ENCODE measurements around the gene IL17RD. TPM values are rescaled to one million over a fixed set of nuclear protein-coding genes. Genes with fewer than 3 reads are reported as not detected.
A peak's percentile ranks its signal among the peaks of the same experiment; 100 is the strongest.
"Not testable (repeated sequence)": the region's sequence is repeated elsewhere in the genome, so short reads cannot be mapped to it uniquely, and the experiment has no call there.

Gene IL17RD
- total RNA-seq, 2 experiments from 2014 or later, result 0.02 TPM; not detected in 1

DNA sequence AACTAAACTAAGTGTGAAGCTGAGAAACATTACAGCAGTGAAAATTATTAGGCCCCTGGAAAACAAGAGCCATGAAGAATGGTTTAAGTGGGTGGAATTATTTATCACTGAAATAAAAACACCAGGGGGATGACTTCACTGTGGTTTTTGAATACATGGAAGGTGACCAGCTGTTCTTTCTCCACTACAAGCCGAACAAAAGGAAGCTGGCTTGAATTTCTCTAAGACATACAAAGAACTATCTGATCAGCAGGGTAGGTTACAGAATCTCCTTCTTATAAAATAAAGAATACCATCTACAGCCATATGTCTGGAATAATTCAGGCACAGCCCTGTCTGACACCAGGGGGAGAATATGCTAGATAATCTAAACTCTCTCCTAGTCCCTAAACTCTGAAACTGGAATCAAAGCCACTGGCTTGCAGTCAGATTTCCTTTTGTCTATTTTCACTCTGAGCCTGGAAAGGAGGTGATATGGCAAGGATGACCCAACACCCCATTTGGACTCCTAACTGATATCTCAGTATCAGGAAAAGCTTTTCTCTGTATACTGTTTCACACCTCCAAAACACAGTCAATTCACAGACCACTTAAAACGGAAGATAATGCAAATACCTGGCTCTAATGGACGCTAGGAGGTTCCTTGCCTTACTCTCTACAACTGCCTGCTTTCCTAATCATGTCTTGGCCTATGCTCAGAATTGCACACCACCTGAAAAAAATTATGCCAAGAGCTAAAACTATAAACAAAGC is 73.5 kb downstream of the IL17RD start:
- Mint-ChIP-seq H3K27ac (no peak overlapping the region), H3K9me3 (ENCODE audit: low read depth) (no peaks in the 10 kb centered on the region), H3K27me3 (peaks cover 26% of the 10 kb centered on the region), H3K4me3 (no peak overlapping the region), H3K36me3 (no peaks in the 10 kb centered on the region), H3K4me1 (no peaks in the 10 kb centered on the region)
- ATAC-seq (no peak), DNase-seq (no peak)
- CTCF ChIA-PET, result interaction anchor here (1.3 kb wide), 1 partner anchor 9 kb away, joined by 9 read pairs; no protein-coding TSS in a partner anchor

DNA sequence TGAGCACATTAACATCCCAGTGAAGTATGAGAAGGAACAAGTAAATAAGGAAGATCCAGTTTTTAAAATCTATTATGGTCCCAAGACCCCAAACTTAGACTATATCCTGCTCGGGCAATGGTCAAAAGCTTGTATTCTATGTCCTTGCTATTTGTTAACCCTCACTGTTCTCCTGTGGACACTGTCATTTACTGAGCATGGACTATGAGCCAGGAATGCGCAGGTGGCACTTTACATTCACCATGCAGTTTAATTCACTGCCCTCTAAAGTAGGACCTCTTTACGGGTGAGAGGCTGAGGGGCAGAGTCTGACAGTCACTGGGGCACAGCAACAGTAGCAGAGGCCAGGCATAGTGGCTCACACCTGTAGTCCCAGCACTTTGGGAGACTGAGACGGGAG is 76.1 kb downstream of the IL17RD start:
- Mint-ChIP-seq H3K27ac (no peak overlapping the region), H3K9me3 (ENCODE audit: low read depth) (no peaks in the 10 kb centered on the region), H3K27me3 (peaks cover 35% of the 10 kb centered on the region), H3K4me1 (no peaks in the 10 kb centered on the region), H3K4me3 (no peak overlapping the region), H3K36me3 (no peaks in the 10 kb centered on the region)
- no peak for DNase-seq
- no peak for ATAC-seq
- CTCF ChIA-PET, result interaction anchor here (3.7 kb wide), 1 partner anchor 11 kb away, joined by 10 read pairs; no protein-coding TSS in a partner anchor

DNA sequence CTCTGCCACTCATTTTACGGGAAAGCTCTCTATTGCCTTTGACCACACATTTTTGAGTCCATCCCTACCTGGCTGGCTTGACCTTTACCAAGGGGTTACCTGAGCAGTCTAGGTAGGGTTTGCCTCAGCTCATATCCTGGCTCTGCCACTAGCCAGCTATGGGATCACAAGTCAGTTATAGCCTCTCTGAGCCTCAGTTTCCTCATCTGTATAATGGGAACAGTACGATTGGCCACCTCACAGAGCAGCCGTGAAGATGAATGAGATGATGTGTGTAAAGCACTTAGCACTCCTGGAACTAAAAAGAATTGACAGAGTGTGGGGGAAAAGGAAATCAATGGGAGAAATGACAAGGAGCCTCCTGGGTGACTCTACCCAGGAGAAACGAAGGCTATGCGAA is 76.7 kb downstream of the IL17RD start:
- CTCF ChIA-PET, result interaction anchor here (3.7 kb wide), 1 partner anchor 12 kb away, joined by 10 read pairs; no protein-coding TSS in a partner anchor
- no peak overlapping the region for H3K4me3 Mint-ChIP-seq

DNA sequence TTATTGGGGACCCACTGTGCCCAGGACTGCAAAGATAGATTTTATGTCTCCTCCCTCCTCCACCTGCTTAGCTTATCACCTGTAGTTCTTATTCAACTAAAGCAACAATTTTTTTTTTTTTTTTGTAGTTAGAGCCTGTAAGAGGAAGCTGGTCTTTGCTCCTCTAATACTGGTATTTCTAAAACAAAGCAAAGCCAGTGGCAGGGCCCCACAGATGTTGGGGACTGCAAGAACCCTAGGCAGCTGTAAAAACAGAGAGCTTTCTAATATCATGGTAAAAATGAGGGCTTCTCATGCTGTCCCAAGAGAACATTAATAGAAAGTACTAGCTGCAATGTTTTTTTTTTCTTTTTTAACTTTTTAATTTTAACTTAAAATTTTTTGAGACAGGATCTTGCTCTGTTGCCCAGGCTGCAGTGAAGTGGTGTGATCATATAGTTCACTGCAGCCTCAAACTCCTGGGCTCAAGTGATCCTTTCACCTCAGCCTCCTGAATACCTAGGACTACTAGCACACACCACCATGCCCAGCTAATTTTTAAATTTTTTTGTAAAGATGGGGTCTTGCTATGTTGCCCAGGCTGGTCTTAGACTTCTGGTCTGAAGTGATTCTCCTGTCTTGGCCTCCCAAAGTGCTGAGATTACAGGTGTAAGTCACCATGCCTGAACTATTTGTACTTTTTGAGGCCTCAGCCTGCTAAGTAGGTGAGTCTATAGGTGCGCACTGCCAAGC is 77.6 kb downstream of the IL17RD start:
- DNase-seq, result no peak
- H3K4me3 Mint-ChIP-seq, result no peak overlapping the region
- no peak overlapping the region for H3K27ac Mint-ChIP-seq
- no peak for ATAC-seq
- no peaks in the 10 kb centered on the region for H3K36me3 Mint-ChIP-seq
- peaks cover 32% of the 10 kb centered on the region for H3K27me3 Mint-ChIP-seq
- H3K9me3 Mint-ChIP-seq (ENCODE audit: low read depth), result no peaks in the 10 kb centered on the region
- CTCF ChIA-PET, result interaction anchor here (3.7 kb wide), 1 partner anchor 13 kb away, joined by 10 read pairs; no protein-coding TSS in a partner anchor
- no peaks in the 10 kb centered on the region for H3K4me1 Mint-ChIP-seq

More for the DNA sequence above, 76.7 kb downstream of the IL17RD start:
- H3K36me3 Mint-ChIP-seq, result no peaks in the 10 kb centered on the region
- no peak for ATAC-seq
- no peaks in the 10 kb centered on the region for H3K4me1 Mint-ChIP-seq
- H3K27me3 Mint-ChIP-seq, result peaks cover 32% of the 10 kb centered on the region
- no peaks in the 10 kb centered on the region for H3K9me3 Mint-ChIP-seq (ENCODE audit: low read depth)
- no peak for DNase-seq
- no peak overlapping the region for H3K27ac Mint-ChIP-seq

DNA sequence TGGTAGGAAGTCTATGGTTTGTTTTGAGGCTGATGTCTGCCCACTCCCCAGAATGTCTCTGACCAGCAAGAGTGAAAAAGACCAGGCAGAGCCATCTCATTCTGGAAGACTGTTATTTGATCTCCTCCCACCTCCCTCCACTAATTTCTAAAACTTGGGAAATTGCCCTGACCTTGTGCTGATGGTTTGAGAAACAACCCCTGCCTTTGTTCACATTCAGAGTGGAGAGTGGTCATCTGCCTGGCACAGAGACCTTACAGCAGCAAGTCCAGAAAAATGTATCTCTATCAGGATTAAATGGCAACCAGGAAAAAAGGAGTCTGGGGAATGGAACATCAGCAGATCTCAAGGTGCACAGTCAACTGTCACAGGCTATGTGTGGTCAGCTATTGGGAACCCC is 79.0 kb downstream of the IL17RD start:
- CTCF ChIA-PET, result no interaction called here
- DNase-seq, result no peak

DNA sequence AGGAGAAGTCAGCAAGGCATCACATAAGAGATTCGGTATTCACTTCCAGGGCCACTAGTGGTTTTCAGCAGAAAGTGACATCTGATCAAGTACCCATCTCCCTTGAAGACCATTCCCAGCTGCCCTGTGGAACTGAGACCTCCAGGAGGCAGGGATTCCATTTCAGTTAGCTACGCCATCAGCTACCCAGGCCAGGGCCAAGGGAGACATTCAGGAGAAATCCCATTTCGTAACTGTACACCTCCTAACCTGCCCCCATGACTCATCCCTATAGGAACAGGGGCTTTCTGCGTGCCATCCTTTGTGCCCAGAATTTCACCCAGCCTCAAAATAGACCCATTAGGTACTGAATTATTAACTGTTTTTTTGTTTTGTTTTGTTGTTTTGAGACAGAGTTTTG is 79.9 kb downstream of the IL17RD start:
- H3K9me3 Mint-ChIP-seq (ENCODE audit: low read depth), result no peaks in the 10 kb centered on the region
- DNase-seq (no peak), ATAC-seq (no peak)
- CTCF ChIA-PET, result no interaction called here
- no peak overlapping the region for H3K4me3 Mint-ChIP-seq
- no peaks in the 10 kb centered on the region for H3K36me3 Mint-ChIP-seq
- no peak overlapping the region for H3K27ac Mint-ChIP-seq
- no peaks in the 10 kb centered on the region for H3K4me1 Mint-ChIP-seq
- peaks cover 39% of the 10 kb centered on the region for H3K27me3 Mint-ChIP-seq

More for the DNA sequence above, 79.0 kb downstream of the IL17RD start:
- H3K4me3 Mint-ChIP-seq, result no peak overlapping the region
- H3K27ac Mint-ChIP-seq, result no peak overlapping the region
- no peaks in the 10 kb centered on the region for H3K36me3 Mint-ChIP-seq
- H3K4me1 Mint-ChIP-seq, result no peaks in the 10 kb centered on the region
- H3K27me3 Mint-ChIP-seq, result peaks cover 35% of the 10 kb centered on the region
- ATAC-seq, result no peak
- H3K9me3 Mint-ChIP-seq (ENCODE audit: low read depth), result no peaks in the 10 kb centered on the region

DNA sequence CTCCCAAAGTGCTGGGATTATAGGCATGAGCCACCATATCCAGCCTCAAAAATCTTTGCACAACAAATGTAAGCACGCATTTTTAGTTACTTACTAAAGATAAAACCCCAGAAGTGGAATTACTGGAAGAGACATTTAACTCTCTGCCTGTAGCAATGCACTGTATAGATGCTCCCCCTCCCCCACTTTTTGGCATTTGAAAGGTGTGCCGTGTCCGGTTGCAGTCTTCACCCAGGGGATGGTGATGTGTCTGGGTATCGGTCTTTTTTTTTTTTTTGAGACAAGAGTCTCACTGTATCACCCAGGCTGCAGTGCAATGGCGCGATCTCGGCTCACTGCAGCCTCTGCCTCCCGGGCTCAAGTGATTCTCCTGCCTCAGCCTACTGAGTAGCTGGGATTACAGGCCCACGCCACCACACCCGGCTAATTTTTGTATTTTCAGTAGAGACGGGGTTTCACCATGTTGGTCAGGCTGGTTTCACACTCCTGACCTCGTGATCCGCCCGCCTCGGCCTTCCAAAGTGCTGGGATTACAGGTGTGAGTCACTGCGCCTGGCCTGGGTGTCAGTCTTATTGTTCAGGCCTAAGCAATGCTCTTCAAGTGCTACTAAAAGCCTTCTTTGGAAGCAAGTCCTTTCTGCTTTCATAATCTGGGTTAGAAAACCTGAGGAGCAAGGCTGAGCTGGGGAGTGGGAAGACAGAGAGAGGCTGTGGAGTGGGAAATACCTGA is 81.7 kb downstream of the IL17RD start:
- H3K4me1 Mint-ChIP-seq; H3K27ac Mint-ChIP-seq; H3K36me3 Mint-ChIP-seq; H3K9me3 Mint-ChIP-seq (ENCODE audit: low read depth); CTCF ChIA-PET; DNase-seq; ATAC-seq; H3K4me3 Mint-ChIP-seq: not testable (repeated sequence)
- peaks cover 37% of the 10 kb centered on the region for H3K27me3 Mint-ChIP-seq

DNA sequence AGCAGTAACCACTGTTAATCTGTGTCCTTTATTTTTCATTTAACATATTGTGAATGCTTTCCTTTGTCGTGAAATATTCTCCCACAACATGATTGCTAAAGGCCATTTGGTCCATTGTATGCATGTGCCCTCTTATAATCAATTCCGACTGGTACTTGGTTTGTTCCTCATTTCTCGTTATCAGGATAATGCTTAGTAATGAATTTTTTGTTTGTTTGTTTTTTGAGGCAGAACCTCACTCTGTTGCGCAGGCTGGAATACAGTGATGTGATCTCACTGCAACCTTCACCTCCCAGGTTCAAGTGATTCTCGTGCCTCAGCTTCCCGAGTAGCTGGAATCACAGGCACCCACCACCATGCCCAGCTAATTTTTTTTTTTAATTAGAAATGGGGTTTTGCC is 82.7 kb downstream of the IL17RD start:
- H3K4me3 Mint-ChIP-seq, result no peak overlapping the region
- no peaks in the 10 kb centered on the region for H3K36me3 Mint-ChIP-seq
- no peak overlapping the region for H3K27ac Mint-ChIP-seq
- H3K4me1 Mint-ChIP-seq, result peaks cover 2% of the 10 kb centered on the region
- ATAC-seq (no peak), DNase-seq (no peak)
- H3K9me3 Mint-ChIP-seq (ENCODE audit: low read depth), result no peaks in the 10 kb centered on the region
- CTCF ChIA-PET, result no interaction called here
- H3K27me3 Mint-ChIP-seq, result peaks cover 47% of the 10 kb centered on the region

DNA sequence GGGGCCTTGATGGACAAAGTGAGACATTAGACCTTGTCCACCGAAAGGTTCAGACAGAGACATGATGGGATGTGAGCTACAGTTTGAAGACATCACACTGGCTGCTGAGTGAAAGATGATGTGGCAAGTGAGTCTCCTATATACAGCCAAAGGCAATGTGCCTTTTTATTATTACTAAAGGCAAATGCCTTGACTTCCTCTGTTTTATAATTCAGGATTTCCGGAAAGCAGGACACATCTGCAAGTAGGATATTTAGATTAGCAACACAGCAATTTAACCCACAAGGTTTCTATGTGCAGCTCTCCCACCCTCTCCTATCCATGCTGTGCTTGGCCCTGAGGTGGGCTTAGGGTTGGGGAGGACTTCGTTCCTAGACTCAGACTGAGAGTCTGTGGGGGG is 84.0 kb downstream of the IL17RD start:
- DNase-seq, result no peak
- Mint-ChIP-seq H3K36me3 (no peaks in the 10 kb centered on the region), H3K27me3 (peaks cover 50% of the 10 kb centered on the region), H3K4me3 (no peak overlapping the region), H3K4me1 (peaks cover 2% of the 10 kb centered on the region), H3K9me3 (ENCODE audit: low read depth) (no peaks in the 10 kb centered on the region), H3K27ac (no peak overlapping the region)
- CTCF ChIA-PET, result interaction anchor here (0.7 kb wide), 1 partner anchor 37 kb away, joined by 4 read pairs; no protein-coding TSS in a partner anchor
- ATAC-seq, result no peak

DNA sequence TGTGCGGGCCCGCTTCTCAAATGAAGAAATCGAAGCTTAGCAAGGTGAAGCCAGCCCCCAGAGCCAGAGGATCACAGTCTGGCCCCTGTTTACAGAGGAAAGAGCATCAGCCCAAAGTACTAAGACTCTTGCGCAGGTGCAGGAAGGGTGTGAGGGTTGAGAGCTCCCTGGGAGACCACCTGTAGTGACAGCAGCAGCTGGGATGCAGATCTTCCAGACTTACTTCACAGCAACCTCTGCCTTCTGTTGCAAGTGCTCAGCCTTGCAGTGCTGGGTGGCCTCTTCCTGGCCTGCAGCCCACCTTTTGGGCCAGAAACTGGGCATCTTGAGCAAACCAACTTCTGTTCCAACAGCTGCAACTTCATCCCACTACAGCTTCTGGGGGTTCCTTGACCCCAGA is 85.0 kb downstream of the IL17RD start:
- no peak for DNase-seq
- H3K36me3 Mint-ChIP-seq, result no peaks in the 10 kb centered on the region
- H3K27ac Mint-ChIP-seq, result no peak overlapping the region
- H3K9me3 Mint-ChIP-seq (ENCODE audit: low read depth), result no peaks in the 10 kb centered on the region
- H3K4me1 Mint-ChIP-seq, result peaks cover 2% of the 10 kb centered on the region
- CTCF ChIA-PET, result no interaction called here
- H3K4me3 Mint-ChIP-seq, result peak overlapping the region; percentile 17
- peaks cover 50% of the 10 kb centered on the region for H3K27me3 Mint-ChIP-seq
- ATAC-seq, result no peak

DNA sequence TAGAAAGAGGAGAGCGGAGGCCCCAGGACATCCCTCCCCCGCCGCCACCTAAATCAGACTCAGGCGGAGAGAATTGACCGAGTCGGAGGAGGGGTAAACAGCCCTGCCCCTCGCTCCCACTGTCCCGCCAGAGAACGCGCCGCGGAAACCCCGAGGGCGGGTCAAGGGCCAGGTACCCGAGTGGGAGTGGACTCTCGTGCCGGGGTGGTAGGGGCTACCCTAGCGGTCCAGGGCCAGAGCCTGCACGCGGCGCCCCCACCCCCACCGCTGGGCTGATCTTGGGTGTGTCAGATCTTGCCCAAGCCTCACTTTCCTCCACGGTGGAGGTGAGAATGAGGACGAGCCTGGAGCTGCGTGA is 85.7 kb downstream of the IL17RD start:
- Mint-ChIP-seq H3K9me3 (ENCODE audit: low read depth) (no peaks in the 10 kb centered on the region), H3K4me1 (peaks cover 2% of the 10 kb centered on the region), H3K27me3 (peaks cover 51% of the 10 kb centered on the region), H3K27ac (no peak overlapping the region), H3K36me3 (no peaks in the 10 kb centered on the region), H3K4me3 (peak overlapping the region; percentile 17)
- no peak for ATAC-seq
- DNase-seq, result no peak
- CTCF ChIA-PET, result no interaction called here

DNA sequence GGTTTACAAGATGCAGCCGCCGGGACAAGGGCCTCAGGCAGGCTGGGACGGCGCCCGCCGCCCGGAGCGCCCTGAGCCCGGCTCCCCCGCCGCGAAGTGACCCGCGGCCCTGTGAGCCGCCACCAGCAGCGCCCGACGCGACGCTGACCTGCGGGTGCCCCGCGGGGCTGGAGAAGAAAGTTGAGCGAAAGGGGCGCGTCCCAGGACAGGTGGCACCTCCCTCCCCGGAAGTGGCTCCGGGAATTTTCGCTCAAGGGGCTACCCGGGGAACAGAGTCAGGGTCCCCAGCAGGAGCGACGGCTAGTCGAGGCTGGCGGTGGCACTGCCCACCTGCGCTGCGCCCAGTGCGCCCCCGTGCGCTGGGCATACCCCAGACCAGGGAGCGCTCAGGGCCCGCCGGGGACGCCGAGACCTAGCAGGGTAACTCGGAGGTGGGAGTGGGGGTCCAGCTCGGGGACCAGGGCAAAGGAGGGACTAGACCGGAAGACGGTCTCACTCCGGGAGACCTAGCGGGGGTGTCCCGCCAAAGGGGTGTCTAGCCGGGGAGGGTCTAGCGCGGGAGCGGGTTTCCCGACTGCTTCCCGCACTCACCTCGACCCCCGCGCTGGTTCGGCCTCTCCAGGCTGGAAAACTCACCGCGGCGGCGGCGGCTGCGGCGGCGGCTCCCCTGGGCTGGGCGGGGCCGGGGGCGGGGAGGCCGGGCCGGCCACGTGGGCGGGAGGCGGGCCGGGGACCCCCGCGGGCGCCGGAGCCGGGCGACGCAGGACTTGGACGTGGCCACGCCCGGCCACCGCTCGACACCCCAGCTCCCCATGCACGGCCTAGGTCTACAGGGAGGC is 86.3 kb downstream of the IL17RD start:
- Mint-ChIP-seq H3K27ac (no peak overlapping the region), H3K9me3 (ENCODE audit: low read depth) (no peaks in the 10 kb centered on the region), H3K4me3 (peak overlapping the region; percentile 31), H3K36me3 (no peaks in the 10 kb centered on the region), H3K27me3 (peaks cover 57% of the 10 kb centered on the region), H3K4me1 (peaks cover 2% of the 10 kb centered on the region)
- DNase-seq (no peak), ATAC-seq (peak; percentile 55)
- CTCF ChIA-PET, result interaction anchor here (1.2 kb wide), 1 partner anchor 21 kb away, joined by 4 read pairs; no protein-coding TSS in a partner anchor

DNA sequence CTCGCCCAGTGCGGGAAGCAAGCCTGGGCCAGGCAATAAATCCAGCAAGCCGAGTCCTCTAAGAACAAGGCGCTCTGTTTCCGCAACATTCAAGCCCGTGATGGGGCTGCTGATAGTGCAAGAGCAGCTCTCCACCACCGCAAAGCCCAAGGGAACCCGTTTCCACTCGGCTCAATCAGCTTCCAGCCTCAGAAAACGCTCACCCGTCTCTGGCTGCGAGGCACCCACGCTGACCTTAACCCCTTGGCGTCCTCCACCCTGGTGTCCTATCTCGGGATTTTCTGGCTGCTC is 86.9 kb downstream of the IL17RD start:
- DNase-seq, result peak; percentile 47
- peak overlapping the region; percentile 31 for H3K4me3 Mint-ChIP-seq
- H3K27me3 Mint-ChIP-seq, result peaks cover 60% of the 10 kb centered on the region
- peak; percentile 38 for ATAC-seq
- peaks cover 2% of the 10 kb centered on the region for H3K4me1 Mint-ChIP-seq
- CTCF ChIA-PET, result interaction anchor here (0.7 to 1.2 kb wide), 2 partner anchors 21 to 376 kb away, joined by 3 to 4 read pairs; no protein-coding TSS in a partner anchor
- no peak overlapping the region for H3K27ac Mint-ChIP-seq
- no peaks in the 10 kb centered on the region for H3K9me3 Mint-ChIP-seq (ENCODE audit: low read depth)
- H3K36me3 Mint-ChIP-seq, result no peaks in the 10 kb centered on the region

Measured in activated CD8-positive, alpha-beta memory T cell treated with anti-CD3 and anti-CD28 coated beads, Interleukin-2, amount 10 ng/mL, durations not matched to agents 7 days and 5 days (primary cell).